ENCODE measurements around the gene TAF10.

Gene TAF10

GRCh38 chr11:6640036-6640984, 28.3 kb upstream of the TAF10 start:
- DNase-seq: no peak

GRCh38 chr11:6638429-6638828, 26.4 kb upstream of the TAF10 start:
- no peak for DNase-seq

GRCh38 chr11:6637871-6638270, 25.9 kb upstream of the TAF10 start:
- DNase-seq: peak; percentile 45

- no peak for DNase-seq
Observed at GRCh38 chr11:6636480-6636879, 24.5 kb upstream of the TAF10 start.

- peak; percentile 63 for DNase-seq
Observed at GRCh38 chr11:6635082-6635932, 23.3 kb upstream of the TAF10 start.

GRCh38 chr11:6634534-6634933, 22.5 kb upstream of the TAF10 start:
- DNase-seq: no peak

- DNase-seq: no peak
Observed at GRCh38 chr11:6633422-6634408, 21.7 kb upstream of the TAF10 start.

GRCh38 chr11:6632116-6633073, 20.4 kb upstream of the TAF10 start:
- DNase-seq: no peak

- DNase-seq: no peak
Observed at GRCh38 chr11:6631361-6631890, 19.4 kb upstream of the TAF10 start.

- DNase-seq: no peak
Observed at GRCh38 chr11:6630632-6631291, 18.7 kb upstream of the TAF10 start.

GRCh38 chr11:6629892-6630631, 18.0 kb upstream of the TAF10 start:
- DNase-seq: no peak

GRCh38 chr11:6629573-6629891, 17.5 kb upstream of the TAF10 start:
- no peak for DNase-seq

- DNase-seq: no peak
Observed at GRCh38 chr11:6628526-6628925, 16.5 kb upstream of the TAF10 start.

- DNase-seq: no peak
Observed at GRCh38 chr11:6627762-6628241, 15.8 kb upstream of the TAF10 start.

GRCh38 chr11:6626971-6627761, 15.2 kb upstream of the TAF10 start:
- DNase-seq: no peak

GRCh38 chr11:6625832-6626420, 13.9 kb upstream of the TAF10 start:
- DNase-seq: no peak

- DNase-seq: no peak
Observed at GRCh38 chr11:6625156-6625831, 13.3 kb upstream of the TAF10 start.

Data from right hindlimb (tissue), 1 donor.